Activated T-cell treated with anti-CD3 and anti-CD28 coated beads, Interleukin-2, amount 50 U/mL, for 72 hours (primary cell): ENCODE measurements around the gene DLG2. TPM values are rescaled to one million over a fixed set of nuclear protein-coding genes. Genes with fewer than 3 reads are reported as not detected.

Source experiments
- ATAC-seq, 2 donors: fragments of 150-1000 bp; cut with Tn5 transposase; replicated peaks in 1 of 2; 2 replicates each; pipeline ENCODE4 v1.10.0; 2021; ENCODE audit warnings: moderate library complexity in 2 of 2, mild to moderate bottlenecking in 1 of 2
- DNase-seq, 2 donors: peaks; one replicate each; pipeline ENCODE4 v3.0.0; 2021 to 2022; ENCODE audit warnings: mixed read lengths in 1 of 2
- H3K27ac Mint-ChIP-seq: one replicate; pipeline ENCODE4 v1.8.0; 2022; ENCODE audit warnings: mild to moderate bottlenecking, moderate library complexity, mixed read lengths
- H3K27me3 Mint-ChIP-seq: one replicate; pipeline ENCODE4 v1.8.0; 2022; ENCODE audit warnings: low read depth, mixed read lengths
- H3K36me3 Mint-ChIP-seq, 2 donors: one replicate each; pipeline ENCODE4 v1.8.0; 2022; ENCODE audit warnings: mixed read lengths in 2 of 2, mild to moderate bottlenecking in 1 of 2; ENCODE audit not compliant: insufficient read depth in 2 of 2
- H3K4me1 Mint-ChIP-seq: one replicate; pipeline ENCODE4 v1.8.0; 2022; ENCODE audit warnings: low read depth, mixed read lengths
- H3K4me3 Mint-ChIP-seq, 2 donors: one replicate each; pipeline ENCODE4 v1.8.0; 2022; ENCODE audit warnings: mild to moderate bottlenecking in 2 of 2, mixed read lengths in 2 of 2, moderate library complexity in 2 of 2
- H3K9me3 Mint-ChIP-seq, 2 donors: one replicate each; pipeline ENCODE4 v1.8.0; 2022; ENCODE audit warnings: mixed read lengths in 2 of 2
- total RNA-seq, 2 donors: library from RNA; stranded (reverse); gene quantifications; one replicate each; pipeline ENCODE4 v1.2.3, GENCODE V29; 2022

Gene DLG2
- total RNA-seq, 2 donors from 2014 or later: 4.1 to 5.3 TPM

GRCh38 chr11:84089072-84090057 is 1537.8 kb downstream of the DLG2 start:
- H3K9me3 Mint-ChIP-seq: peaks cover 5 to 9% of the 10 kb centered on the region in 2 donors
- DNase-seq (no peak), ATAC-seq (no peak)
- no peaks in the 10 kb centered on the region for H3K36me3 Mint-ChIP-seq
- no peak overlapping the region for H3K4me3 Mint-ChIP-seq
- H3K27ac Mint-ChIP-seq: no peak overlapping the region
- no peaks in the 10 kb centered on the region for H3K4me1 Mint-ChIP-seq
- H3K27me3 Mint-ChIP-seq: no peaks in the 10 kb centered on the region

DNA sequence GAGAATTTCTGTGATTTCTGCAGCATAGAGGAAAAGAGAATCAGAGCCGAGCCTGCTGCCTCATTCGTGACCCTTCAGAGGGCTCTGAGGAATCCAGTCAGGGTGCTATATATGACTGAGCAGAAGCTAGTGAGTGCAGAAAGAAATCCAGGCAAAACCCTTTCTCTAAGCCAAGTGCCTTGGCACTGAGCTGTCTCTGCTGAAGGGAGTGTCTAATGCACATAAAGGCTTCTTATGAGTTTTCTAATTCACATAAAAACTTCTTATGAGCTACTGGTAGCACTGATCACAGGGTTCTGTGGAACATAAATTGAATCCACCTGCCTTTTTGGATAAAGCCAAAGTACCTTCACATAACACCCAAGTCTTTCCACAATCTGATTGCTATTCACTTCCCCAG is 1555.3 kb downstream of the DLG2 start:
- peaks cover 2 to 15% of the 10 kb centered on the region in 2 donors for H3K9me3 Mint-ChIP-seq
- H3K27ac Mint-ChIP-seq: no peak overlapping the region
- H3K4me3 Mint-ChIP-seq: no peak overlapping the region
- no peaks in the 10 kb centered on the region for H3K4me1 Mint-ChIP-seq
- no peak for DNase-seq
- no peaks in the 10 kb centered on the region for H3K27me3 Mint-ChIP-seq
- no peak for ATAC-seq
- peaks cover 0 to 2% of the 10 kb centered on the region in 2 donors for H3K36me3 Mint-ChIP-seq

DNA sequence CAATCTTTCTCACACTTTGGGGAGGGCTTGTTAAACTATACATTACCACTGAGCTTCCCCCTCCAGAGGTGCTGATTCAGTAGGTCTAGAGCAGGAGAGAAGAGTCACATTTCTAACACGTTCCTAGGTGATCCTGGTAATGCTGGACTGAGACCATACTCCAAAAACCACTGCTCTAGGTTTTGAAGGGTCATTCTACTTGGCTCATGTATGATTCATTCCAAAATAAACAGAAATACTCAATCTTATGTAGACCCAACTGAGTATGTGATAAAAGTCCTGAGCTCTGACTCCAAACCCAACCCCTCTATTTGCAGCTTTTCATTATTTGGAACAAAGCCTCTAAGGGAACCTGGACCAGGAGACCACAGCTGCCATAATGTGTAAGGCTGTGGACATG is 1558.1 kb downstream of the DLG2 start:
- no peak for ATAC-seq
- no peak overlapping the region for H3K27ac Mint-ChIP-seq
- DNase-seq: no peak
- H3K4me1 Mint-ChIP-seq: no peaks in the 10 kb centered on the region
- no peaks in the 10 kb centered on the region for H3K36me3 Mint-ChIP-seq
- no peak overlapping the region for H3K4me3 Mint-ChIP-seq
- H3K27me3 Mint-ChIP-seq: no peaks in the 10 kb centered on the region
- peaks cover 5 to 7% of the 10 kb centered on the region in 2 donors for H3K9me3 Mint-ChIP-seq

GRCh38 chr11:84061726-84062125 is 1565.4 kb downstream of the DLG2 start:
- DNase-seq (no peak), ATAC-seq (no peak)
- Mint-ChIP-seq H3K4me1 (no peaks in the 10 kb centered on the region), H3K36me3 (no peaks in the 10 kb centered on the region), H3K4me3 (no peak overlapping the region), H3K27me3 (no peaks in the 10 kb centered on the region), H3K27ac (no peak overlapping the region), H3K9me3 (peaks cover 6 to 8% of the 10 kb centered on the region in 2 donors)

GRCh38 chr11:84056653-84057376 is 1570.3 kb downstream of the DLG2 start:
- Mint-ChIP-seq H3K4me1 (no peaks in the 10 kb centered on the region), H3K36me3 (no peaks in the 10 kb centered on the region), H3K27ac (no peak overlapping the region), H3K4me3 (no peak overlapping the region), H3K9me3 (peaks cover 11 to 18% of the 10 kb centered on the region in 2 donors), H3K27me3 (no peaks in the 10 kb centered on the region)
- ATAC-seq (no peak), DNase-seq (no peak)

DNA sequence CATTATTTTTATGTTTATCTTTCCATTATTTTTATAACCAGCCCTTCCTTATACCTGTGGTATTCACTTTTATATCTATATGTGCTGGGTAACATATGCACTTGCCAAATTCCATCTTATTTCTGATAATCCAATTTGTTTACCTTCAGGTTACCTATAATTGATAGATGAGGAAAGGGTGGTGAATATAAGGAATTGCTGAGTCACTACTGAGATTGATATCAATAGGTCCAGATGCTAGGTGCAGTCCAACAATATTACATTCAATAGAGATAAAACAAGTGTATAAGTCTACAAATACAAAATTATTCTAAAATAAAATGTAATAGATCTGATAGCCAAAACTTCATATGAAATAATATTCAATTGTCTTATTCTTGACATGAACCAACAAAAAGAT is 1582.0 kb downstream of the DLG2 start:
- no peaks in the 10 kb centered on the region for H3K4me1 Mint-ChIP-seq
- peaks cover 5 to 9% of the 10 kb centered on the region in 2 donors for H3K9me3 Mint-ChIP-seq
- peaks cover 0 to 3% of the 10 kb centered on the region in 2 donors for H3K36me3 Mint-ChIP-seq
- no peak overlapping the region for H3K4me3 Mint-ChIP-seq
- H3K27me3 Mint-ChIP-seq: no peaks in the 10 kb centered on the region
- DNase-seq (no peak), ATAC-seq (no peak)
- H3K27ac Mint-ChIP-seq: no peak overlapping the region

GRCh38 chr11:84044706-84045105 is 1582.4 kb downstream of the DLG2 start:
- ATAC-seq: no peak
- Mint-ChIP-seq H3K36me3 (peaks cover 0 to under 1% of the 10 kb centered on the region in 2 donors), H3K4me1 (no peaks in the 10 kb centered on the region), H3K27ac (no peak overlapping the region), H3K4me3 (no peak overlapping the region), H3K27me3 (no peaks in the 10 kb centered on the region), H3K9me3 (peaks cover 3 to 7% of the 10 kb centered on the region in 2 donors)
- no peak for DNase-seq

DNA sequence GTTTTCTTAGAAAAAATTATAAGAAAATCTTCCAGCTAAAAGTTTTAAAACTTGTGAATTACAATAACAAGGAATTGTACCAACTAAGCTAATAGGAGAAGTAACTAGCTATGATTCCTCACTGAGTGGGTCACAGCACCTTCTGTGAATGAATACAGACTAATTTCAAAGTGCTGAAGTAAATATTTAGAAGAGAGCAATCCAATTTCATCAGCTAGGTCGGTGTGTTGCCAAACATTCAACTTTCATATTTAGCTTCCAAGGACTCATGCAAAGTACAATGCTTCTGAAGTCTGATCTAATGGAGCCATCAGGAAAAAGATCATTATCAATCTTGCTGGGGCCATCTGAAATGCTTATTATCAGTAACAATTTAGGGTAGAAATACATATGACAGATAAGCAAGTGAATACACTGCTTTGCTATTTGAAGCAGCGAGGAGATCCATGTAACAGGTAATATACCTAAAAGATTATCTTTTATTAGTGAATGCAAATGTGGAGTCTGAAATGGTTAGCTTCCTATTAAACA is 1590.4 kb downstream of the DLG2 start:
- no peaks in the 10 kb centered on the region for H3K36me3 Mint-ChIP-seq
- no peak overlapping the region for H3K27ac Mint-ChIP-seq
- no peaks in the 10 kb centered on the region for H3K4me1 Mint-ChIP-seq
- peaks cover 7 to 15% of the 10 kb centered on the region in 2 donors for H3K9me3 Mint-ChIP-seq
- no peak for ATAC-seq
- H3K4me3 Mint-ChIP-seq: no peak overlapping the region
- DNase-seq: no peak
- no peaks in the 10 kb centered on the region for H3K27me3 Mint-ChIP-seq

GRCh38 chr11:84035645-84036044 is 1591.5 kb downstream of the DLG2 start:
- Mint-ChIP-seq H3K36me3 (no peaks in the 10 kb centered on the region), H3K27ac (no peak overlapping the region), H3K4me3 (no peak overlapping the region), H3K4me1 (no peaks in the 10 kb centered on the region), H3K9me3 (peaks cover 6 to 15% of the 10 kb centered on the region in 2 donors), H3K27me3 (no peaks in the 10 kb centered on the region)
- ATAC-seq (no peak), DNase-seq (no peak)

- no peaks in the 10 kb centered on the region for H3K27me3 Mint-ChIP-seq
- no peak overlapping the region for H3K4me3 Mint-ChIP-seq
- ATAC-seq (no peak), DNase-seq (no peak)
- no peak overlapping the region for H3K27ac Mint-ChIP-seq
- no peaks in the 10 kb centered on the region for H3K36me3 Mint-ChIP-seq
- H3K4me1 Mint-ChIP-seq: no peaks in the 10 kb centered on the region
- H3K9me3 Mint-ChIP-seq: peaks cover 6 to 15% of the 10 kb centered on the region in 2 donors
Observed at GRCh38 chr11:84034484-84034883, 1592.7 kb downstream of the DLG2 start.

DNA sequence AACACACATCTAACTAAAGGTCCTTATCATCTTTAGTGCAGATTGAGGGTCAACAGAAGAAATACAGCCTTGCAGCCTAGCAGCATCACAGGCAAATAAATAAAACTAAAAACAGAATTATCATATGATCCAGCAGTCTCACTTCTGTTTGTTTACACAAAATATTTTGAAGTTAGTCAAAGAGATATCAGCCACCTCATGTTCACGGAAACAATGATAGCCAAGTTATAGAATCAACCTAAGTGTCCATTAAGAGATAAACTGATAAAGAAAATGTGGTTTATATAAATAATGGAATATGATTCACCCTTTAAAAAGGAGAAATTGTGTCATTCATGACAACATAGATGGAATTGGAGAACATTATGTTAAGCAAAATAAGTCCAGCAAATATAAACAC is 1602.9 kb downstream of the DLG2 start:
- Mint-ChIP-seq H3K9me3 (peaks cover 4 to 7% of the 10 kb centered on the region in 2 donors), H3K27me3 (no peaks in the 10 kb centered on the region), H3K4me3 (no peak overlapping the region), H3K27ac (no peak overlapping the region), H3K4me1 (no peaks in the 10 kb centered on the region), H3K36me3 (no peaks in the 10 kb centered on the region)
- no peak for DNase-seq
- ATAC-seq: no peak

GRCh38 chr11:84022695-84023094 is 1604.4 kb downstream of the DLG2 start:
- Mint-ChIP-seq H3K4me3 (no peak overlapping the region), H3K9me3 (peaks cover 4 to 5% of the 10 kb centered on the region in 2 donors), H3K4me1 (no peaks in the 10 kb centered on the region), H3K36me3 (no peaks in the 10 kb centered on the region), H3K27me3 (no peaks in the 10 kb centered on the region), H3K27ac (no peak overlapping the region)
- DNase-seq: no peak
- no peak for ATAC-seq

DNA sequence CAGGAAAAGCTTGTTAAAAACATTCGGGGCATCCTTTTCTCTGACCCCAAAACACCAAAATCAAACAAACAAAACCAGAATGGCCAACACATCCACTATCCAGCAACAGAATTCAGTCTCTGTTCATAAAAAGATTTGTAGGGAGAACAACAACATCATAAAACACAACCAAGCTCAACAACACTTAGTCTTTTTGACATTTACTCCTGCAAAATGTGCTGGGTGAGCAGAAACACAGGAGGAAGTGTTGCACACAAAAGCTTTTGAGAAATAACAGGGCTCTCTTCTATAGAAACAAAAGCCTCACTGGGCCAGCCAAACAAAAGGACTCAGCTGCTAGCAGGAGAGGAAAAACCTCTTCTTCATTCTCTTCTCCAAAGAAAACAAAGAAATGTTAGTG is 1604.9 kb downstream of the DLG2 start:
- no peaks in the 10 kb centered on the region for H3K4me1 Mint-ChIP-seq
- DNase-seq (no peak), ATAC-seq (no peak)
- H3K27me3 Mint-ChIP-seq: no peaks in the 10 kb centered on the region
- H3K4me3 Mint-ChIP-seq: no peak overlapping the region
- H3K36me3 Mint-ChIP-seq: no peaks in the 10 kb centered on the region
- H3K9me3 Mint-ChIP-seq: peaks cover 4 to 5% of the 10 kb centered on the region in 2 donors
- no peak overlapping the region for H3K27ac Mint-ChIP-seq
